Transverse colon (tissue), 4 donors: ENCODE measurements around the gene EML5. TPM values are rescaled to one million over a fixed set of nuclear protein-coding genes. Genes with fewer than 3 reads are reported as not detected.

Experiments
- DNase-seq: peaks from one replicate; pipeline ENCODE4 v3.0.0-alpha.2; 2019
- H3K27ac ChIP-seq, 4 donors: fragments of 200-600 bp; sonication (generic); 2 replicates each; pipeline ENCODE4 v1.5.1; 2016 to 2018; ENCODE audit warnings: inconsistent platforms in 4 of 4
- H3K27me3 ChIP-seq: fragments of 200-600 bp; sonication (generic); 2 replicates; pipeline ENCODE4 v1.5.1; 2017; ENCODE audit warnings: inconsistent platforms
- H3K36me3 ChIP-seq, 4 donors: fragments of 200-600 bp; sonication (generic); 2 replicates each; pipeline ENCODE4 v1.5.1; 2017 to 2019; ENCODE audit warnings: inconsistent platforms in 4 of 4
- H3K4me1 ChIP-seq, 4 donors: fragments of 200-600 bp; sonication (generic); 2 replicates each; pipeline ENCODE4 v1.5.1; 2017 to 2020; ENCODE audit warnings: inconsistent platforms in 4 of 4
- H3K4me3 ChIP-seq, 4 donors: fragments of 200-600 bp; sonication (generic); 1 replicate in 1 of 4; 2 replicates in 3 of 4; pipeline versions ENCODE4 v1.5.1 to v1.6.1; 2017 to 2019; ENCODE audit warnings: inconsistent platforms in 4 of 4
- H3K9me3 ChIP-seq, 2 donors: fragments of 200-600 bp; sonication (generic); 2 replicates each; pipeline ENCODE4 v1.5.1; 2017 to 2019; ENCODE audit warnings: inconsistent platforms in 2 of 2
- EP300 ChIP-seq: sonication (generic); formaldehyde crosslinking; IDR thresholded peaks from one replicate; pipeline ENCODE4 v1.6.1; 2017; ENCODE audit warnings: antibody characterized with exemption, low read depth
- POLR2A ChIP-seq: fragments of 450-650 bp; IDR thresholded peaks from one replicate; pipeline ENCODE4 v1.6.1; 2016; ENCODE audit warnings: antibody characterized with exemption, mild to moderate bottlenecking, moderate library complexity
- POLR2AphosphoS5 ChIP-seq, 3 donors: sonication (generic); formaldehyde crosslinking; IDR thresholded peaks; one replicate each; pipeline ENCODE4 v1.6.1; 2016; ENCODE audit warnings: antibody characterized with exemption in 3 of 3
- WGBS, 2 donors: methylation state at CpG; one replicate each; pipeline ENCODE4 v1.1.5; 2018; ENCODE audit warnings: low coverage in 1 of 2; 5-methylcytosine and 5-hydroxymethylcytosine counted together
- in situ Hi-C, 4 donors: fragments of 200-750 bp; cut with MboI; loops; one replicate each; pipeline versions ENCODE4 v1.15.0 to v1.15.1; 2017; ENCODE audit warnings: low sequenced_read_pairs in 3 of 4, low pct_ligation_motif_present in 1 of 4, low pct_unique_long_range_greater_than_20kb in 1 of 4
- intact Hi-C: fragments of 100-400 bp; cut with DNase I; formaldehyde crosslinking; loops from one replicate; pipeline ENCODE4 v1.15.1; 2023; ENCODE audit warnings: low total_unique reads
- total RNA-seq, 4 donors: library from RNA; depleted of rRNA; stranded (reverse); fragments of >200 nt; gene quantifications; one replicate each; pipeline ENCODE4 v1.1.0, GENCODE V29; 2016
- TF ChIP-seq, protein P1 (sequence below), 5 experiments: fragments of 200-600 bp in 3 of 5; fragments of 450-650 bp in 2 of 5; sonication (generic) in 3 of 5; IDR thresholded peaks; 1 replicate in 2 of 5; 2 replicates in 3 of 5; pipeline ENCODE4 v1.5.1; 2016 to 2017; ENCODE audit warnings: antibody characterized with exemption in 5 of 5, inconsistent platforms in 3 of 5, mild to moderate bottlenecking in 2 of 5, moderate library complexity in 1 of 5

EML5 gene
- total RNA-seq, 4 donors from 2014 or later: 0.20 to 4.9 (median 1.7) TPM

DNA sequence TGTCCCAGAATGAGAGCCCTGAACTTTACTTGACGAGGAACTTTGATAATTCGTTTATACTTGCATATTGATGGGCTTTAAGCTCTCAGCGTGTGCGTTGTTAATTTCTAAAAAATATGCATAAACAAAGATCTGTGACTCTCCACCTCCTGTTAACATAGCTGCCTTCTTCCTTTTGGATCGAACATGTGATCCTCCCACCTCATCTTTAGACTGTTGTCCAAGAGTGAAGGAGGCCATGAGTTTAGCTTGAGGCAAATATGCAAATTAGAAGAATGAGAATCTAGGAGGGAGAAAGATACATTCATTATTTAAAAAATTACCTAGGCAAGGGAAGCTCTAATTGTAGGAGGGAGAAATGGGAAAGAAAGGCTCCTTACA is 32.3 kb upstream of the EML5 start:
- Histone ChIP-seq H3K27me3 (no peaks in the 10 kb centered on the region), H3K4me1 (peaks cover 0 to 15% (median 9%) of the 10 kb centered on the region in 4 donors), H3K4me3 (peak overlapping the region; percentile 43 to 69 (median 58)), H3K36me3 (no peaks in the 10 kb centered on the region), H3K27ac (peak overlapping the region; percentile 84 to 86 (median 86)), H3K9me3 (no peaks in the 10 kb centered on the region)
- 1 to 11% methylated on average over 1 to 5 of the region's 5 CpGs for WGBS, 2 donors
- in situ Hi-C loops: no loop called here
- TF ChIP-seq POLR2A (no peak), EP300 (no peak), POLR2AphosphoS5 (IDR thresholded peaks at IDR 0.05) (no peak)
- TF ChIP-seq, protein P1, sequence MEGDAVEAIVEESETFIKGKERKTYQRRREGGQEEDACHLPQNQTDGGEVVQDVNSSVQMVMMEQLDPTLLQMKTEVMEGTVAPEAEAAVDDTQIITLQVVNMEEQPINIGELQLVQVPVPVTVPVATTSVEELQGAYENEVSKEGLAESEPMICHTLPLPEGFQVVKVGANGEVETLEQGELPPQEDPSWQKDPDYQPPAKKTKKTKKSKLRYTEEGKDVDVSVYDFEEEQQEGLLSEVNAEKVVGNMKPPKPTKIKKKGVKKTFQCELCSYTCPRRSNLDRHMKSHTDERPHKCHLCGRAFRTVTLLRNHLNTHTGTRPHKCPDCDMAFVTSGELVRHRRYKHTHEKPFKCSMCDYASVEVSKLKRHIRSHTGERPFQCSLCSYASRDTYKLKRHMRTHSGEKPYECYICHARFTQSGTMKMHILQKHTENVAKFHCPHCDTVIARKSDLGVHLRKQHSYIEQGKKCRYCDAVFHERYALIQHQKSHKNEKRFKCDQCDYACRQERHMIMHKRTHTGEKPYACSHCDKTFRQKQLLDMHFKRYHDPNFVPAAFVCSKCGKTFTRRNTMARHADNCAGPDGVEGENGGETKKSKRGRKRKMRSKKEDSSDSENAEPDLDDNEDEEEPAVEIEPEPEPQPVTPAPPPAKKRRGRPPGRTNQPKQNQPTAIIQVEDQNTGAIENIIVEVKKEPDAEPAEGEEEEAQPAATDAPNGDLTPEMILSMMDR (IDR thresholded peaks at IDR 0.05): no peak
- DNase-seq: no peak
- intact Hi-C loops: no loop called here

DNA sequence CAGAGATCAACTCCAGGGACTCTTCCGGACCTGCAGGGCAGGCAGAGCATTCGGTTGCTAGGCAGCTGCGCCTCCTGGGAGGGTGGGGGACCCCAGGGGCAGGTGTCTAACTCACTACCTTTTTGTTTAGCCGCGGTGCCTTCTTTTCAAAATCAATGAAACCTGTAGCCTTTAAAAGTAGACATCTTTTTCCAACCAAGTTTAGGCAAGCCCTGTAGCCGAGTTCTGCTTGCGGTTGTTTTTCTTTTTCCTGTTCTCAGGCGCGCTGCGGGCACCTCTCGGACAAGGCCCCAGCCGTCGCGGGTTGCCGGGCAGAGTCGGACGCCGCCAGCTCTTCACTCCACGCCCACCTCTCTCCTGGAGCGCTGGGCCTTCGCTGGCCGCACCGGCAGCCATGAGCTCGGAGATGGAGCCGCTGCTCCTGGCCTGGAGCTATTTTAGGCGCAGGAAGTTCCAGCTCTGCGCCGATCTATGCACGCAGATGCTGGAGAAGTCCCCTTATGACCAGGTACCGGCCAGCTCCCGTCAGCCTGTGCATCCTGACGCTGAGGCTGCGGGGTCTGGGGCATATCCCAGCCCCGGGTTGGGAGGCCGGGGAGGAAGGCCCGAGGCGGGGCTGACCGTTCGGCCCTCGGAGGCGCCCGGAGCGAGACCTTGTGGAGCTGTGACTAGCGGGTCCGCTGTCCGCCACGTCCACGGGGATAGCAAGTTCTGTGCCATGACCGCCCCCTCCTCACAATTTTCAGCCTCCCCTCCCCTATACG is 31.7 kb upstream of the EML5 start, which contains the start of gene TTC8:
Gene TTC8 (plus strand): TSS at position 338 of the 764 bp plus-strand sequence. CDS start 57 bp downstream, at position 395.
- no peaks in the 10 kb centered on the region for H3K9me3 ChIP-seq
- peaks cover 0 to 15% (median 9%) of the 10 kb centered on the region in 4 donors for H3K4me1 ChIP-seq
- H3K4me3 ChIP-seq: peak within 1 kb of the TSS; percentile 43 to 69 (median 58)
- TF ChIP-seq EP300 (no peak), POLR2AphosphoS5 (IDR thresholded peaks at IDR 0.05) (peak; percentile 64 to 85 (median 81)), POLR2A (peak; percentile 63)
- TF ChIP-seq, protein P1 (IDR thresholded peaks at IDR 0.05): no peak
- peak within 1 kb of the TSS; percentile 84 to 86 (median 86) for H3K27ac ChIP-seq
- in situ Hi-C loops (no loop called here), intact Hi-C loops (no loop called here)
- 0 to 1% methylated on average over 2 to 48 of the region's 50 CpGs for WGBS, 2 donors
- H3K27me3 ChIP-seq: no peaks in the 10 kb centered on the region
- no peaks in the 10 kb centered on the region for H3K36me3 ChIP-seq
- DNase-seq: peak; percentile 90

DNA sequence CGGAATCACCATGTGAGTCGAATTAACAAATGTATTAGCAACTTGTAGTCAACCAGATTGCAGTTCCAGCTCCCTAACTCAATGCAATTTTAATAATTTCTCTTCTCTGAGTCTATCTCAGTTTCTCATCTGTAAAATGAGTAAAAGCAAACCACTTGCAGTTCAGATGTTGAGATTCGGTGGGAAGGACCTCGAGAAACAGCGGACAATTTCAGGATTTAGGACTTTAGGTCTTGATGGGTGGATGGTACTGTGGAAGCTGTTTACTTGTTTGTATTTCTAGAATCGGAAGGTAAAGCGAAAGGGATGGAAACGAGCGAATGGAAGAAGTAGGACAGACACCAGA is 31.2 kb upstream of the EML5 start:
- H3K9me3 ChIP-seq: no peaks in the 10 kb centered on the region
- WGBS, 2 donors: 4 to 9% methylated on average over 7 to 9 of the region's 9 CpGs
- peak overlapping the region; percentile 31 to 69 (median 58) for H3K4me3 ChIP-seq
- peaks cover 0 to 15% (median 9%) of the 10 kb centered on the region in 4 donors for H3K4me1 ChIP-seq
- in situ Hi-C loops (no loop called here), intact Hi-C loops (no loop called here)
- TF ChIP-seq, protein P1 (IDR thresholded peaks at IDR 0.05): no peak
- TF ChIP-seq POLR2AphosphoS5 (IDR thresholded peaks at IDR 0.05) (no peak), POLR2A (no peak), EP300 (no peak)
- no peak for DNase-seq
- H3K27ac ChIP-seq: peak overlapping the region; percentile 84 to 86 (median 86)
- H3K36me3 ChIP-seq: no peaks in the 10 kb centered on the region
- no peaks in the 10 kb centered on the region for H3K27me3 ChIP-seq

DNA sequence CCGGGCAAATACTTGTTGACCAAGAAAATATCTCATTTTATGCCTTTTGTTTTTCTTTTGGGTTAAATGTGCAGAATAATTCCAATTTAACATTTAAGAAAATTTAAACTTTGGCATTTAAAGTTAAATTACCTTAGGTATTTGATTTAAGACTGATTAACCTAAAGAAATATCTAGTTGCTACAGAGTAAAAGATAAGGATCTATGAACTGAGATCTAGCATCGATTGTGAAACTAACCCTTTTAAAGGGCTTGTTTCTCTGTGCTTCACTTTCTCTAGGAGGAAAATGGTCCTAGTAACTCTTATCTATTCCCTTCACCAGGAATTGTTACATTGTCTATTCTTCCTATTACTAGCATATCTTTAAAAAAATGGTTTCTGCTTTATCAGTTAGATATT is 29.1 kb upstream of the EML5 start:
- Histone ChIP-seq H3K27ac (no peak overlapping the region), H3K9me3 (no peaks in the 10 kb centered on the region), H3K27me3 (no peaks in the 10 kb centered on the region), H3K4me1 (peaks cover 0 to 15% (median 9%) of the 10 kb centered on the region in 4 donors), H3K4me3 (no peak overlapping the region), H3K36me3 (no peaks in the 10 kb centered on the region)
- intact Hi-C loops (no loop called here), in situ Hi-C loops (no loop called here)
- WGBS, 2 donors: 46 to 64% methylated on average over 2 of the region's 2 CpGs
- DNase-seq: no peak
- TF ChIP-seq POLR2AphosphoS5 (IDR thresholded peaks at IDR 0.05): no peak
- TF ChIP-seq, protein P1 (IDR thresholded peaks at IDR 0.05): no peak
- TF ChIP-seq EP300: no peak
- TF ChIP-seq POLR2A: no peak
